ENCODE measurements around the gene ZNF740.

Gene ZNF740

GRCh38 chr12:53180931-53181645, 566 bp downstream of the ZNF740 start:
- no peak for DNase-seq (ENCODE audit: extremely low read depth, low read depth)
- peak overlapping the region; percentile 73 for H3K4me3 ChIP-seq (replicated peaks; ENCODE audit: low read depth, low read length)
- no peak for TF ChIP-seq CTCF (IDR thresholded peaks at IDR 0.05; ENCODE audit: low read depth, low read length, missing control alignments)

- peak overlapping the region; percentile 73 for H3K4me3 ChIP-seq (replicated peaks; ENCODE audit: low read depth, low read length)
- TF ChIP-seq CTCF (IDR thresholded peaks at IDR 0.05; ENCODE audit: low read depth, low read length, missing control alignments), result no peak
- DNase-seq (ENCODE audit: extremely low read depth, low read depth), result no peak
Observed at GRCh38 chr12:53181935-53182334, 1.4 kb downstream of the ZNF740 start.

GRCh38 chr12:53182903-53183302, 2.4 kb downstream of the ZNF740 start:
- no peak for TF ChIP-seq CTCF (IDR thresholded peaks at IDR 0.05; ENCODE audit: low read depth, low read length, missing control alignments)
- H3K4me3 ChIP-seq (replicated peaks; ENCODE audit: low read depth, low read length), result peak overlapping the region; percentile 73
- DNase-seq (ENCODE audit: extremely low read depth, low read depth), result no peak

- H3K4me3 ChIP-seq (replicated peaks; ENCODE audit: low read depth, low read length), result no peak overlapping the region
- TF ChIP-seq CTCF (IDR thresholded peaks at IDR 0.05; ENCODE audit: low read depth, low read length, missing control alignments), result no peak
- DNase-seq (ENCODE audit: extremely low read depth, low read depth), result no peak
Observed at GRCh38 chr12:53184828-53185227, 4.3 kb downstream of the ZNF740 start.

GRCh38 chr12:53185582-53186153, 5.1 kb downstream of the ZNF740 start:
- TF ChIP-seq CTCF (IDR thresholded peaks at IDR 0.05; ENCODE audit: low read depth, low read length, missing control alignments), result no peak
- H3K4me3 ChIP-seq (replicated peaks; ENCODE audit: low read depth, low read length), result no peak overlapping the region
- DNase-seq (ENCODE audit: extremely low read depth, low read depth), result no peak

GRCh38 chr12:53186745-53187144, 6.2 kb downstream of the ZNF740 start:
- DNase-seq (ENCODE audit: extremely low read depth, low read depth), result no peak
- TF ChIP-seq CTCF (IDR thresholded peaks at IDR 0.05; ENCODE audit: low read depth, low read length, missing control alignments), result no peak
- H3K4me3 ChIP-seq (replicated peaks; ENCODE audit: low read depth, low read length), result no peak overlapping the region
